ENCODE measurements around the gene CACNG6.

GRCh38 chr19:53980539-53981375, 10.7 kb upstream of the CACNG6 start:
- TF ChIP-seq ZNF318 (CRISPR knock-in tag; IDR thresholded peaks at IDR 0.05): no peak
- TF ChIP-seq TRIM24 (CRISPR knock-in tag; IDR thresholded peaks at IDR 0.05): no peak
- no peak for TF ChIP-seq ZNF30 (CRISPR knock-in tag; IDR thresholded peaks at IDR 0.05)
- no peak for TF ChIP-seq POLR2A (IDR thresholded peaks at IDR 0.05; ENCODE audit: insufficient read depth in 1 of 2, low read depth in 2 of 2, low read length in 2 of 2)
- no peak for TF ChIP-seq SAFB2 (CRISPR knock-in tag; IDR thresholded peaks at IDR 0.05; ENCODE audit: borderline replicate concordance, low read depth)
- TF ChIP-seq CREB1 (IDR thresholded peaks at IDR 0.05): no peak
- no peak for TF ChIP-seq CREB1 (CRISPR knock-in tag; IDR thresholded peaks at IDR 0.05)
- TF ChIP-seq KAT7 (CRISPR knock-in tag; IDR thresholded peaks at IDR 0.05; ENCODE audit: borderline replicate concordance): no peak
- TF ChIP-seq ZNF574 (CRISPR knock-in tag; IDR thresholded peaks at IDR 0.05): no peak
- TF ChIP-seq ZFP1 (CRISPR knock-in tag; IDR thresholded peaks at IDR 0.05): no peak
- TF ChIP-seq ELF1 (CRISPR knock-in tag; IDR thresholded peaks at IDR 0.05): no peak
- no peak for TF ChIP-seq JUND (CRISPR knock-in tag; IDR thresholded peaks at IDR 0.05)

Data from HepG2 (cell line).